Endometrial microvascular endothelial cells (primary cell): ENCODE data around the gene EYS. TPM values are rescaled to one million over a fixed set of nuclear protein-coding genes. Genes with fewer than 3 reads are reported as not detected.

Source experiments
- in situ Hi-C: cut with HindIII; loops from 2 replicates; pipeline ENCODE4 v1.10.0; 2017; ENCODE audit warnings: low sequenced_read_pairs, low pct_unique_long_range_greater_than_20kb; ENCODE audit errors: inconsistent ontology term
- total RNA-seq: library from RNA; depleted of rRNA; stranded (reverse); fragments of >200 nt; gene quantifications from one replicate; pipeline ENCODE4 v1.2.3, GENCODE V29; 2015; ENCODE audit errors: inconsistent ontology term

EYS gene
- total RNA-seq, 1 donor from 2014 or later, result not detected

DNA sequence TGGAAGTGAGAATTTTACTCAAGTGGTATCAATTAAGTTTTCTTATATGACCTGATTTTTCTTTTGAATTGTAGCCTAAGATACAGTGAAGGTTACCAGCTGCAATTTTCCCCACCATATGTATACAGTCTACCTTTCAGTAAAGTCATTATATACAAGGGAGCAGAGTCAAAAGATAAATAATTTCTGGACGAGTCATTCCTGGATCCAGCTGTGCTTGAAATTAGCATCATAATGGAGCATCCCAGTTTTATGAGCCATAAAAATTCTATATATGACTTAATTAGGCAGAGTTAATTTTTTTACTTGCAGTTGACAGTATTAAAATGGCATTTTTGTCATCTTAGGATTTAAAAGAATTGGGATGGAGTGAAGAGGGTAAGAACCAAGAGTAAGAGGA is 1063.0 kb downstream of the EYS start:
- in situ Hi-C loops, result no loop called here

DNA sequence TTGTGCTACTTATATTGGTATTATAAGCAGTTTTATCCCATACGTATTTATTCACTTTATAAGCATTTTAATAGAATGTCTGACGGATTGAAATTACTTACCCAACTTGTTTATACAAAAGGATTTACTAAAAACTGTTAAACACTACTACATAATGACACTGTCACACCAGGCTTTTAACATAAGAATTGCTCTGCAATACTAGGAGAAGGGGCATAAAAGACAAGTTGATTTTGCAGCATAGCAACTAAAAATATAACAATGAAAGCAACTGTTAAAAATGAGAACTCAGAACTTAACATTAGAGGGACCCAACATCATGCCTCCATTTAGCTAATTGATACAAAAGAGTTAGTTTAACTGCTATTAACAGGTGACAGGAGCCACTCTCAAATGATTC is 1076.1 kb downstream of the EYS start:
- in situ Hi-C loops, result no loop called here

DNA sequence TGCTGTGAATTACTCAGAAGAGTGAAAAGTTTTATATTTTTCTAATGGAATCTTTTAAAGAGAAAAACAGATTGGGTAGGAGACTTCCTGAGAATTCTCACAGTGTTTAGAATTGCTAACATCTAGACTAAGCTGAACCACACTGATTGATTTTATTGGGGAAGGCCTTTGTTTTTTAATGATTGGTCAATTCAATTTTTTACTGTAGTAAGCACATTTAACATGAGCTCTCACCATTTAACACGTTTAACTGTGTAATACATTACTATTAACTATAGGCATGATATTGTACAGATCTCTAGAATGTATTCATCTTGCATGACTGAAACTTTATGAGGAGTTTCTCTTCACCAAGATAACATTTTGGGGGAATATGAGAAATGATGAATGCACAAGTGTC is 1084.1 kb downstream of the EYS start:
- in situ Hi-C loops, result no loop called here

DNA sequence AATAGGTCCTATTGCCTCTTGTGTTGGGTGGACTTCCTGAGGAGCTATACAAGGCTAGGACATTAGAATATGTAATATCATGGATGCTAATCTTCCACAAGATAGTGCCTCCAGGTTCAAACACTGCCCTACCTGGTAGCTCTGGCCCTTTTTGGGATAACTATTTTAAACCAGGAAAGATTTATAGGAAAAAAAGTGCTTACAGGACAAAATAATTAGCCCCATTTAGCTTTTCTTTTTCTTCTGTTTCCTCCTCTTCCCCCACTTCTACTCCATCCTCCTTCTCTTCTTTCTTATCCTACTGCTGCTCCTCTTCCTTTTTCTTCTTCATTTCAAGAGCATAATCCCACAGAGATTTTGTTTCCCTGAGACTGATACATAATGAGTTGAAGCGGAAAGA is 1104.0 kb downstream of the EYS start:
- in situ Hi-C loops, result no loop called here

DNA sequence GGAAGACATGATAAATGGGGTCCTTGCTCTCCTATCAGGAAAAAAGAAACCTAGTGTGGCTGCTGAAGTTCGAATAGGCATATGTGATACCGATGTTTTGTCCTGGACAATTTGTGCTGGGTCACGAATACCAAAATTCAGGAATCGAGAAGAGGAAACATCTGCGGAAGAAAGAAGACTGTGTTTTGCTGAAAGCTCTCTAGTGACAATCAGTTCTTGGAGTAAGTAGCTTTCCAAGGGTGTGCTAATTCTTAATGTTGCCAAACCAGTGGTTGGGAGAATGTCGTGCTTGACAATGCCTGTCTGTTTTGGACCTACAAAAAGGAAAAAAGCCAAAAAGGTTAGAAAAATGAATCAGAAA is 1115.4 kb downstream of the EYS start:
- in situ Hi-C loops, result no loop called here

DNA sequence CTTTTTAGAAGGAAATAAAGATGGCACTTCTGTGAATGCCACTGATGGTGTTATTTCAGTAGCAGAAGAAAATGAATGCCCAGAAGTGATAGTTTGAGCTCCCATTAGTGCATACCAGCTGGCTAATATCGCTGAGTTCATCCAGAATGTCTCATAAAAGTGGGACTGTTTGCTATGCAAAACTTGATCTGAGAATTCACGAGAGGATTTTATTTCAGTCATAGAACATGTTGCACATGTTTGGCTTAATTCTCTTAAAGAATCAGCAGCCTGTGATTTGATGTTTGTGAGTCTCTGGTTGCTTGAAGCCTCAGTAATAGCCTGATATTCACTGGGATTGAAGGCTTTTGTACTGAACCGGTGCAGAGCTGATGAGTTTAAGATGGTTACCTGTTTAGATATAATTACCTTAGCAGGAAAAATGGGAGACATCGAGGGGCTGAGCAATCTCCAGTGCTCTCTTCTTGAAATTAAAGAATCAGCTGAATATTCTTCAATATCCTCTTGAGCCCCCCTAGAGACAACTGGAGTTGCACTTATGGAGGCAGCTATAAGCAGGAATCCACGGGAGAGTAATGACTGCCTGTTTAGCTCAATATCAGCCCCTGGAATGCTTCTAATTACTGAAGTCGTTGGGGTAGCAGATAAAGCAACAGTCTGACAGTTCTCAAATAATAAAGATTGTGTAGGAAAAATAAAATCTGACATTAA is 1115.9 kb downstream of the EYS start:
- in situ Hi-C loops, result no loop called here

DNA sequence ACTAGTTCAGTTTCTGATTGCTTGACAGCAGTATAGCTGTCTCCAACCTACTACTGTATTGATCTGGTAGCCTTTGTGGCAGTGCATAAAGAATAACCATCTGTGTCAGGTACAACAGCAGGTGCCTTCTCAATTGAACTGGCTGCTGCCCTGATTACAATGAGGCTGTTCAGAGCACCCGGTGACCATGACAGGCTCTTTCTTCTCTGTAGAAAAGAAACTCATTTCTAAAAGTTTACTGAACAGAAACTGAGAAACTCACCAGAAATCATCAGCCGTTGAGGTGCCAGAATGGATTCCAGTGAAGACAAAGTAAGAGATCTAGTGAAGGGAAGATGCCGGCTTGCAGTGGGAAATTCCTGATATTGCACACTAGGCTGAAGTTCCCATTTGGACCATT is 1117.1 kb downstream of the EYS start:
- in situ Hi-C loops, result no loop called here

DNA sequence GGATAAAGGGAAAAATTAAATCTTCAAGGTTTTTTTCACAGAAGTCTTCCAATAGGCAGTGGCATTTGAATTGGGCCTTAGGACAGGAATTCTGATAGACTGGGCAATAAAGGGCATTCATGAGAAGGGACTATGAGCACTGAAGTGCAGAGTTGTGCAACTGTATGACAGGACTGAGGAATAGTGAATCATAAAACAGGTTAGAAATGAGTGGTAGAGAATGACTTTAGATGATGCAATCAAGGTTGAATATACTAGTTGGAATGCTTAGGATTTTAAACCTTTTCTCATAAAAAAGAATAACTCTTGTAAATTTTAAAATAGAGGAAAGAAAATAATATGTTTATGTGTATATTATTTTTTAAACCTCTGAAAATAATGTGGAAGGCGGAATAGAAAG is 1126.7 kb downstream of the EYS start:
- in situ Hi-C loops, result no loop called here

DNA sequence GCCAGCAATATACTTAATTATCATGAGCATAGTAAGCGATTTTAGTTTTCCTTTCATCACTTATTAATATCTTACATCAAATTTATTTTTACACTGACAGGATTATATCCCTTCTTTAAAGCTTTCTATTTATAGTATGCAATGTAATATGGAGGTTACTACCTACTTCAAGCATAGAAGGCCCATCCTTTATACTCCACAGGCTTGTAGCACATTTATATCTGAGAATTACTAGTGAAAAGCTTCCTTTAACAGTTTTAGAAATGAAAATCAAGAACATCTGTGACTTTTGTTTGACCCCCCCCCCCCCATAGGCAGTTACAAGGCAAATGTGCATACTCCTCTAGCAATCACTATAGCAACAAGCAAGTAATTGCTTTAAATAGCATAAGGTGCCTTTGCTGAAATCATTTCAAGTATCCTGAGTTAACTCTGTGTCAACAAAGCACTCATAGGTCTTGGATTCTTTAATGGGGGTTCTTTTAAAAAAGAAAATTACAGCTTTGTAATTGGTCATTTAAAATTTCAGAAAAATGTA is 1153.7 kb downstream of the EYS start:
- in situ Hi-C loops, result no loop called here

DNA sequence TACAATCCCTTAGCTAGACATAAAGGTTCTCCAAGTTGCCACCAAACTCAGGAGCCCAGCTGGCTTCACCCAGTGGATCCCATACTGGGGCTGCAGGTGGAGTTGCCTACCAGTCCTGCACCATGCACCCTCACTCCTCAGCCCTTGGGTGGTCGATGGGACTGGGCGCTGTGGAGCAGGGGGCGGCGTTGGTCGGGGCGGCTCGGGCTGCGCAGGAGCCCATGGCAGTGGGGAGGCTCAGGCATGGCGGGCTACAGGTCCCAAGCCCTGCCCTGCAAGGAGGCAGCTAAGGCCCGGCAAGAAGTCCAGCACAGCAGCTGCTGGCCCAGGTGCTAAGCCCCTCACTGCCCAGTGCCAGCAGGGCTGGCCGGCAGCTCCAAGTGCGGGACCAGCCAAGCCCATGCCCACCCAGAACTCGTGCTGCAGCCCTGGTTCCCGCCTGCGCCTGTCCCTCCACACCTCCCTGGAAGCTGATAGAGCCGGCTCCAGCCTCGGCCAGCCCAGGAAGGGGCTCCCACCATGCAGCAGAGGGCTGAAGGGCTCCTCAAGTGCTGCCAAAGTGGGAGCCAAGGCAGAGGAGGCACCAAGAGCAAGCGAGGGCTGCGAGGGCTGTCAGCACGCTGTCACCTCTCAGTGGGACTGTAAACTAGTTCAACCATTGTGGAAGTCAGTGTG is 1159.3 kb downstream of the EYS start:
- in situ Hi-C loops, result no loop called here

DNA sequence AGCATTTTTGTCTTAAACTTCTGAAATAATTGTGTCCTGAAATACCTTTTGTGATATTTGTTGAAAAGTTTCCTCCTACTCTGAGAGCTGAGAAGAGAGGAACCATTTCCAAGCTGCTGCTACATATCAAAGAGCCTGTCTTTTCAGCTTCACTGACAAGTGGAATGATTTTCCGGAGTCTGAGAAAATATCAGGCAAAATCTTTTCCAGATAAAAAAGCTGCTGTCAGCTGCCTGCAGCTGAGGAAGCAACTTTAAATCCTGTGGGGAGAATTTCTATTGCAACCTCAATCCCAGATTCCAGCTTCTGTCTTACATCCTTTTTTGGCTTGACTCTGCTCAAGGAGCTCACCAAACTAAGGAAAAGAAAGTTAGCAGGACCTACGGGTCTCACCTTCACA is 1167.1 kb downstream of the EYS start:
- in situ Hi-C loops, result no loop called here

DNA sequence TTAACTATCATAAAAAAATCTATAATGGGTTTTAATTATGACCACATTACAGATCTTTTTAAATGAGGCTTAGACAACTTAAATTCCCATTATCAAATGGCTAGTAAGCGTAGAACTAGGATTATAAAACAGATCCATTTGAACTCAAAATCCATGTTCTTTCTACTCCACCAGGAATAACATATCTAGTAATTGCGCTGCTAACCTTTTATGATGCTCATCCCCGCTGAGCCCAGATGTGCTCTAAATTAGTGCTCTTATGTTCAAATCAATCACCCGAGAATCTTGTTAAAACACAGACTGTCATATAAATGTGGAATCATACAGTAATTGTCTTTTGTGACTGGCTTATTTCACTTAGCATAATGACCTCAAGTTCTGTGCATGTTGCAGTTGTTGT is 1168.3 kb downstream of the EYS start:
- in situ Hi-C loops, result no loop called here

DNA sequence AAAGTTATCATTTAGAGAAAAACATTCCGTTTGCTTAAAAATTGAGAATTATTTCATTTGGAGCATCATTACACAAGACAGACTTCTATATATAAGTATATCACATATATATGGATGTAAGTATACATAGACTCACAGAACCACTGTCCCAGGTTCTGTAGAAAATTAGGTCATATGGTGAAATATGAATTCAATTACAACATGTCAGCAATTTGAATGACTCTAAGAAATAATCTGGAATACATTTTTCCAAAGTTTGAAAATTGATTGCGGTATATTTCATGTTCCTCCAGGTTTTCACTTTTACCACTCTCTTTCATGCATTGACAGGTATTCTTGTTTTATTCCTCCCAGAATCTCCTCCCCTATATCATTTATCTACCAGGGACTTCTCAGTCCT is 1179.1 kb downstream of the EYS start:
- in situ Hi-C loops, result no loop called here

DNA sequence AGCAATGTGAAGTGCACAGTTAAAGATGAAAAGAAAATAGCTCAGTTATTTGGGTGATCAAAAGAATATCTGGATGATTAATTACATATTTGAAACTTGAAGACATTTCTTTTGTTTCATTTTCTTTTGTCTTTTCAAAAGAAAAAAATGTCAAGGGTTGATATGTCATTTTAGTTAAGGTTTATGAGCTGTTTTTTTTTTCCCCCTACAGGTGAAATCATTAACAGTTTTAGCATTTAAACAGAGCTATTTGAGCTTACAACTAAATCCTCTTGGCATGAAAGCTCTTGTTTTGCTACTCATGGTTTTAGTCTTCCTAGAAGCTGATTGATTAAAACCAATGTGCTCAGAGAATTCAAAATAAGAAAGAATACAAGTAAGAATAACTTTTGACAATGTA is 1184.2 kb downstream of the EYS start:
- in situ Hi-C loops, result no loop called here

DNA sequence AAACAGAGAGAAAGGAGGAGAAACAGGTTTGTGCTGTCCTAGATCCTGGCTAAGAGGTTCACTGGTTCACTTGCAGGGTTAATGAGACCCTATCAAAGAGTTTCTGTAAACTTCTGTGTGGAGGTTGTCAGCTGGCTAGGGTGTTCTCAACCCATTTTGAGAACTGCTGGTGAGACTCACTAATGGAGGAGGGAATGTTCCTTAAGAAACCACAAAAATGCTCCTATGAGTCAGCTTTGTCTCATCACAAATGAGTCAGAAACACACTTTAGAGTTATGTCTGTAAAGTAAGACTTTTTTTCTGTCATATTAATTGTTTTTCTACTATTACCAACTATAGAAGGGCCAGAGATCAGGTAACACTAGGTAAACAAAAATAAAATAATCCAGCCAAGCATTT is 1187.0 kb downstream of the EYS start:
- in situ Hi-C loops, result no loop called here

DNA sequence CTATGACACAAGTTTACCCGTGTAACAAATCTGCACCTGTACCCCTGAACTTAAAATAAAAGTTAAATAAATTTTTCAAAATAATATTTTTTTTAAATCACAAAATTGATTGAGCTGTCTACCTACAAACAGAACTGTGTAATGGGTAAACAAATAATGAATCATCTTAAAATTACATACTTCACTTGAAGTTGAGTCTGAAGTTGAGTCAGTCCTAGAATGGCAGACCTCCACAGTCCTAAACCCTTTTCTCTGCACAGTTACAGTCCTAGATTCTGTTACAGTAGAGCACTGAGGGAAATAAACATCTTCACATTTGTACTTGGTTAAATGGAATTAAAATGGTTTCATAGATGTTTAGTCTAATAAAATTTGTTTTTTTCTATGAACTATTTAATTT is 1190.6 kb downstream of the EYS start:
- in situ Hi-C loops, result no loop called here

DNA sequence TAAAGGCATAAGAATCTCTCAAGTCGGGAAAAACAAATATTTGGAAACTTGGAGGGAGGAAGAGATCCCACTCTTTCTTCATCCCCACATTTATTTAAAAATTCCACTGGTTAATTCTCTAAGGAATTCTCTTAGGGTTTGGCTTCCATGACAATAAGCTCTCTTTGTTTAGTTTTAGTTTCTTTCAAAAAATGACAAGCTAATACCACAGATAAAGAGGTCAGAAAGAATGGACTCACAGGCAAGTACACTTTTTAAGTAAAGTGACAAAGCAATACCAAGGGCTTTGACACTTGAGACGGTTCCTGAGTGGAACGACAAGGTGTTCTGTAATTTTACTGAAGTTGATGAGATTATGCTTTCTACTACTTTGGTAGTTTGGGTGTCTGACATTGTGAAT is 1199.4 kb downstream of the EYS start:
- in situ Hi-C loops, result no loop called here

DNA sequence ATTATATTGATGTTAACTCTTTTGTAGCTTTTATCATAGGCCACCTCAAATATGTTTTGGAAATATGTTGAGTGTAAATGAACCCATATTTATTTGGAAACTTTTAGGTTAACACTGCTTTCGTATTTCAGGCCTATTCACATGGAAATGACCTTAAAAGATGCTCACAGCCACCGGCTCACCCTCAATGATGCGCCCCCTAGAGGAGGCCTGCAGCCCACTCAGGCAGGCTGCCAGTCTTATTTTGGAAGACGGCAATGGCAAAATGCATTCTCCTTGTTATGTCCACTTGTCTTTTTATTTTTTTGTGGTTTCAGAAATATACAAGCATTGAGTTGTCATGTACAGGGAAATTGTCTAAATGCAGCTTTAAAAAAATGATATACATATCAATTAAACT is 1201.7 kb downstream of the EYS start:
- in situ Hi-C loops, result no loop called here

DNA sequence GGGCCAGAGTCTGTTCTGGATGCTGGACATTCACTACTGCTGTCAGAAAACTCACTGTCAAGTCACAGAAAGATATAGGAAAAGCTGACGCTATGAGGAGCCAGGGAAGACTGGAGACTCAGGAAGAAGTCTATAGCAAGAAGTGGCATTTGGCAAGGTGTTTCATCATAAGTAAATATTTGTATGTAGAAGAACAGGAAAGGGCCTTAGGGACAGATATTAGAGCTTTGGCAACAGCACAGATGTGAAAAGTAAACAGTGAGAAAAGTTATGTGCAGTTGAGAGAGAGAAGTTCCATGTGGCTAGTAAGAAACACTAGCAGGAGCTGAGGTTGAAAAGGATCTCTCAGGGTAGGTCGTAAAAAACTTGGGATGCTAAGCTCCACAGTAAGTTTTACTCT is 1202.5 kb downstream of the EYS start:
- in situ Hi-C loops, result no loop called here

DNA sequence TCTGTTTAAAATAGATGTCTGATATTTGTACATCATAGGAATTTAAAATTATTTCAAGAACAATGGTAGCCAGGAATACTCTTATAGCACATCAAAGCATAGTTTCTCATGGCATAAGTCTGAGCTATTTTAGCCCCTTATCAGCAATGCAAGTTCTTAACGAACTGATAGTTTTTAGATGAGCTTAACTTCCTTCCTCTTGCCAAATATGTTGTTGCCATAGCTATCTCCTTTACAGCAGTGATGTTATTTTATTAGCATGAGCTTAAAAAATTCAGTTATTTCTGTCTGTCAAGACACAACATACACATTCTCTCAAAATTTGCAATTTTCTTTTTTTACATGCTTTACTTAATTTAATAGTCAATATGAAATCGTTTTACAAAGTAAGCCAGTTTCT is 1204.2 kb downstream of the EYS start:
- in situ Hi-C loops, result no loop called here

DNA sequence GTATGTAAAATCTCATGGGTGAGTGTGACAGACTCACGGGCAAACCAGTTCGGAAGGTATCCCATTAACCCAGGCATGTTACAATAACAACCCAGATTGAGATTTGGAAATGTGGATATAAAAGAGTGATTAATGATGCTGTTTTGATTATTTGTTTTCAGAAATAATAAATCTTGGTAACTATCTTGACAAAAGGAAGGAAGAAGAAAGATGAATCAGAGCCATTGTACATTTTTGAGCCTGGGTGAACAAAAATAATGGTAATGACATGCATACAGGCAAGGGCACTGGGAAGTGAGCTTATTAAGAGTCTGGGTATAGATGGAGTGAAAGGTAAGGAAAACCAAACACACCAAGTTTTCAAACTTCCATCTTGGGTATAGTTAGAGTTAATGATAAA is 1209.4 kb downstream of the EYS start:
- in situ Hi-C loops, result no loop called here
